Measurements from ENCODE around the gene ACVR1B. TPM values are rescaled to one million over a fixed set of nuclear protein-coding genes. Genes with fewer than 3 reads are reported as not detected.

ACVR1B gene
- total and polyA plus RNA-seq, 2 experiments from 2014 or later: 2.4 to 7.5 TPM

DNA sequence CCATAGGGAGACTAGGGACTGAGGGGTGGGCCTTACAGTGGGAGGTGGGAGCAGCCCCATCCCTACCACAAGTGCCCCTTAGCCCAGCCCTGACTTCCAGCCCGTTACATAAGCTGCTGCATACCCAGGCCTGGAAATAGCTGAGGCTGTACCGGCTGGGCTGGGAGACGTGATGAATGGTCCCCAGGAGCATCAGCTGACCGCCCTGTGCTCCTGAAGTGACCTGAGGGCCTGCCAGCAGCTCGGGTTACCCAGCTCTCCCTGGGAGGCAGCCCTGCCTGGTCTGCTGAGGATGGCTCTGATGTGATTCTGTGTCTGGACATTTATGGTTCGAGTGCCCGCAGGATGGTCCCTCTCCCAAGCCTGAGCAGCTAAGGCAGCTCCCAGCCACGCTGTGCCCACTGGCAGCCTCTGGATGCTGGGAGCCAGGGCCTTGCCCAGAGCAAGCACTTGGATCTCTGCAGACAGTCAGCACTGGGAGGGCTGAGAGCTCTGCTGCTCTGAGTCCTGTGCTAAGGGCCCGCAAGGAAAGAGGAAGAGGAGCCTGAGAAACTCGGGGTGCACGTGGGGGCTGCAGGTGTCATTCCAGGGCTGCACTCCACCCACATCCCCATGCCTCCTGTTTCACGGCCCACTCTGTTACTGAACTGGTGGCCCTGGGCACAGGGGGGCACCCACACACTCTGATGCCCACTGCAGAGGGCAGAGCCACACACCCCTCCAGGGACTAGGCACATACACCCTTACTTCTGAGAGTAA, 75.8 kb downstream of the ACVR1B start (continued):
- no peak for TF ChIP-seq POLR2AphosphoS5 (IDR thresholded peaks at IDR 0.05; ENCODE audit: low read depth)
- TF ChIP-seq ZNF331 (CRISPR knock-in tag; IDR thresholded peaks at IDR 0.05; ENCODE audit: low read depth): no peak
- no peak for TF ChIP-seq EZH2 (IDR thresholded peaks at IDR 0.05; ENCODE audit: low read depth, unreplicated experiment)
- TF ChIP-seq, protein P1, sequence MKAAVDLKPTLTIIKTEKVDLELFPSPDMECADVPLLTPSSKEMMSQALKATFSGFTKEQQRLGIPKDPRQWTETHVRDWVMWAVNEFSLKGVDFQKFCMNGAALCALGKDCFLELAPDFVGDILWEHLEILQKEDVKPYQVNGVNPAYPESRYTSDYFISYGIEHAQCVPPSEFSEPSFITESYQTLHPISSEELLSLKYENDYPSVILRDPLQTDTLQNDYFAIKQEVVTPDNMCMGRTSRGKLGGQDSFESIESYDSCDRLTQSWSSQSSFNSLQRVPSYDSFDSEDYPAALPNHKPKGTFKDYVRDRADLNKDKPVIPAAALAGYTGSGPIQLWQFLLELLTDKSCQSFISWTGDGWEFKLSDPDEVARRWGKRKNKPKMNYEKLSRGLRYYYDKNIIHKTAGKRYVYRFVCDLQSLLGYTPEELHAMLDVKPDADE (IDR thresholded peaks at IDR 0.05): no peak
- no peak for TF ChIP-seq STAT1 (IDR thresholded peaks at IDR 0.05; ENCODE audit: unreplicated experiment)

DNA sequence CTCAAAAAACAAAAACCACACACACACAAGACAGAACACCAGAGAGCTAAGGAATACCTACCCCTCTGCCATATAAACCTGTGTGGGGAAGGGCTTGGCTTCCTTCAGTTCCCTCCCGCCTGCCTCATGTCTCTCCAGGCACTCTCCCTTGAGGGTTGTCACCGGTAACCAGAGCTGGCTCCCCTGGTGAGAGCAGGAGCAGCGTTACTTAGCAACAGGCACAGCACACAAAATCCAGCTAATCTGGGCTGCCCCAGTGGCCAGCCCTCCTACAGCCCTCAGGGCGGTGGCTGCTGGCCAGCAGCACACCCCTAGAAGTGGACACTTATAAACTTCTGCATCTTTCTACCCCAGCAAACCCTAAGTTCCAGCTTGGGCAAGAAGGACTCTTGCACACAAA, 78.2 kb downstream of the ACVR1B start:
- Histone ChIP-seq H3K4me1 (ENCODE audit: insufficient read depth) (peaks cover 19% of the 10 kb centered on the region), H3K27ac (ENCODE audit: low read depth) (no peak overlapping the region), H4K20me1 (replicated peaks; ENCODE audit: insufficient read depth) (no peaks in the 10 kb centered on the region), H3K4me3 (no peak overlapping the region), H2AFZ (no peak overlapping the region), H3F3A (replicated peaks; ENCODE audit: low read depth) (peaks cover 1% of the 10 kb centered on the region; the same call in 1 of the 2 replicates), H3K36me3 (ENCODE audit: insufficient read depth) (no peaks in the 10 kb centered on the region), H3K9me2 (ENCODE audit: insufficient read depth) (no peaks in the 10 kb centered on the region), H3K79me2 (replicated peaks; ENCODE audit: insufficient read depth) (no peaks in the 10 kb centered on the region), H3K4me2 (peak overlapping the region; percentile 38; the same call in 1 of the 2 replicates), H3K27me3 (ENCODE audit: insufficient read depth) (peaks cover 19% of the 10 kb centered on the region)
- Mint-ChIP-seq H3K36me3 (ENCODE audit: low read depth) (no peaks in the 10 kb centered on the region), H3K4me3 (no peak overlapping the region; the same call in 2 of the 3 replicates), H3K27me3 (ENCODE audit: insufficient read depth, low read depth, poor library complexity) (peaks cover 38% of the 10 kb centered on the region), H3K27ac (no peak overlapping the region), H3K4me1 (peaks cover 31% of the 10 kb centered on the region), H3K9me3 (no peaks in the 10 kb centered on the region)
- peak; percentile 94 for DNase-seq (ENCODE audit: low spot score)
- peak; percentile 51 for ATAC-seq
- TF ChIP-seq, protein P2, sequence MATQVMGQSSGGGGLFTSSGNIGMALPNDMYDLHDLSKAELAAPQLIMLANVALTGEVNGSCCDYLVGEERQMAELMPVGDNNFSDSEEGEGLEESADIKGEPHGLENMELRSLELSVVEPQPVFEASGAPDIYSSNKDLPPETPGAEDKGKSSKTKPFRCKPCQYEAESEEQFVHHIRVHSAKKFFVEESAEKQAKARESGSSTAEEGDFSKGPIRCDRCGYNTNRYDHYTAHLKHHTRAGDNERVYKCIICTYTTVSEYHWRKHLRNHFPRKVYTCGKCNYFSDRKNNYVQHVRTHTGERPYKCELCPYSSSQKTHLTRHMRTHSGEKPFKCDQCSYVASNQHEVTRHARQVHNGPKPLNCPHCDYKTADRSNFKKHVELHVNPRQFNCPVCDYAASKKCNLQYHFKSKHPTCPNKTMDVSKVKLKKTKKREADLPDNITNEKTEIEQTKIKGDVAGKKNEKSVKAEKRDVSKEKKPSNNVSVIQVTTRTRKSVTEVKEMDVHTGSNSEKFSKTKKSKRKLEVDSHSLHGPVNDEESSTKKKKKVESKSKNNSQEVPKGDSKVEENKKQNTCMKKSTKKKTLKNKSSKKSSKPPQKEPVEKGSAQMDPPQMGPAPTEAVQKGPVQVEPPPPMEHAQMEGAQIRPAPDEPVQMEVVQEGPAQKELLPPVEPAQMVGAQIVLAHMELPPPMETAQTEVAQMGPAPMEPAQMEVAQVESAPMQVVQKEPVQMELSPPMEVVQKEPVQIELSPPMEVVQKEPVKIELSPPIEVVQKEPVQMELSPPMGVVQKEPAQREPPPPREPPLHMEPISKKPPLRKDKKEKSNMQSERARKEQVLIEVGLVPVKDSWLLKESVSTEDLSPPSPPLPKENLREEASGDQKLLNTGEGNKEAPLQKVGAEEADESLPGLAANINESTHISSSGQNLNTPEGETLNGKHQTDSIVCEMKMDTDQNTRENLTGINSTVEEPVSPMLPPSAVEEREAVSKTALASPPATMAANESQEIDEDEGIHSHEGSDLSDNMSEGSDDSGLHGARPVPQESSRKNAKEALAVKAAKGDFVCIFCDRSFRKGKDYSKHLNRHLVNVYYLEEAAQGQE (IDR thresholded peaks at IDR 0.05; ENCODE audit: unreplicated experiment): no peak
- TF ChIP-seq STAT1 (IDR thresholded peaks at IDR 0.05; ENCODE audit: unreplicated experiment) (no peak), POLR2AphosphoS5 (IDR thresholded peaks at IDR 0.05; ENCODE audit: low read depth) (no peak), EZH2phosphoT487 (IDR thresholded peaks at IDR 0.05; ENCODE audit: unreplicated experiment) (no peak), ZNF331 (CRISPR knock-in tag; IDR thresholded peaks at IDR 0.05; ENCODE audit: low read depth) (no peak)
- TF ChIP-seq, protein P1 (IDR thresholded peaks at IDR 0.05): no peak
- TF ChIP-seq, protein P3, sequence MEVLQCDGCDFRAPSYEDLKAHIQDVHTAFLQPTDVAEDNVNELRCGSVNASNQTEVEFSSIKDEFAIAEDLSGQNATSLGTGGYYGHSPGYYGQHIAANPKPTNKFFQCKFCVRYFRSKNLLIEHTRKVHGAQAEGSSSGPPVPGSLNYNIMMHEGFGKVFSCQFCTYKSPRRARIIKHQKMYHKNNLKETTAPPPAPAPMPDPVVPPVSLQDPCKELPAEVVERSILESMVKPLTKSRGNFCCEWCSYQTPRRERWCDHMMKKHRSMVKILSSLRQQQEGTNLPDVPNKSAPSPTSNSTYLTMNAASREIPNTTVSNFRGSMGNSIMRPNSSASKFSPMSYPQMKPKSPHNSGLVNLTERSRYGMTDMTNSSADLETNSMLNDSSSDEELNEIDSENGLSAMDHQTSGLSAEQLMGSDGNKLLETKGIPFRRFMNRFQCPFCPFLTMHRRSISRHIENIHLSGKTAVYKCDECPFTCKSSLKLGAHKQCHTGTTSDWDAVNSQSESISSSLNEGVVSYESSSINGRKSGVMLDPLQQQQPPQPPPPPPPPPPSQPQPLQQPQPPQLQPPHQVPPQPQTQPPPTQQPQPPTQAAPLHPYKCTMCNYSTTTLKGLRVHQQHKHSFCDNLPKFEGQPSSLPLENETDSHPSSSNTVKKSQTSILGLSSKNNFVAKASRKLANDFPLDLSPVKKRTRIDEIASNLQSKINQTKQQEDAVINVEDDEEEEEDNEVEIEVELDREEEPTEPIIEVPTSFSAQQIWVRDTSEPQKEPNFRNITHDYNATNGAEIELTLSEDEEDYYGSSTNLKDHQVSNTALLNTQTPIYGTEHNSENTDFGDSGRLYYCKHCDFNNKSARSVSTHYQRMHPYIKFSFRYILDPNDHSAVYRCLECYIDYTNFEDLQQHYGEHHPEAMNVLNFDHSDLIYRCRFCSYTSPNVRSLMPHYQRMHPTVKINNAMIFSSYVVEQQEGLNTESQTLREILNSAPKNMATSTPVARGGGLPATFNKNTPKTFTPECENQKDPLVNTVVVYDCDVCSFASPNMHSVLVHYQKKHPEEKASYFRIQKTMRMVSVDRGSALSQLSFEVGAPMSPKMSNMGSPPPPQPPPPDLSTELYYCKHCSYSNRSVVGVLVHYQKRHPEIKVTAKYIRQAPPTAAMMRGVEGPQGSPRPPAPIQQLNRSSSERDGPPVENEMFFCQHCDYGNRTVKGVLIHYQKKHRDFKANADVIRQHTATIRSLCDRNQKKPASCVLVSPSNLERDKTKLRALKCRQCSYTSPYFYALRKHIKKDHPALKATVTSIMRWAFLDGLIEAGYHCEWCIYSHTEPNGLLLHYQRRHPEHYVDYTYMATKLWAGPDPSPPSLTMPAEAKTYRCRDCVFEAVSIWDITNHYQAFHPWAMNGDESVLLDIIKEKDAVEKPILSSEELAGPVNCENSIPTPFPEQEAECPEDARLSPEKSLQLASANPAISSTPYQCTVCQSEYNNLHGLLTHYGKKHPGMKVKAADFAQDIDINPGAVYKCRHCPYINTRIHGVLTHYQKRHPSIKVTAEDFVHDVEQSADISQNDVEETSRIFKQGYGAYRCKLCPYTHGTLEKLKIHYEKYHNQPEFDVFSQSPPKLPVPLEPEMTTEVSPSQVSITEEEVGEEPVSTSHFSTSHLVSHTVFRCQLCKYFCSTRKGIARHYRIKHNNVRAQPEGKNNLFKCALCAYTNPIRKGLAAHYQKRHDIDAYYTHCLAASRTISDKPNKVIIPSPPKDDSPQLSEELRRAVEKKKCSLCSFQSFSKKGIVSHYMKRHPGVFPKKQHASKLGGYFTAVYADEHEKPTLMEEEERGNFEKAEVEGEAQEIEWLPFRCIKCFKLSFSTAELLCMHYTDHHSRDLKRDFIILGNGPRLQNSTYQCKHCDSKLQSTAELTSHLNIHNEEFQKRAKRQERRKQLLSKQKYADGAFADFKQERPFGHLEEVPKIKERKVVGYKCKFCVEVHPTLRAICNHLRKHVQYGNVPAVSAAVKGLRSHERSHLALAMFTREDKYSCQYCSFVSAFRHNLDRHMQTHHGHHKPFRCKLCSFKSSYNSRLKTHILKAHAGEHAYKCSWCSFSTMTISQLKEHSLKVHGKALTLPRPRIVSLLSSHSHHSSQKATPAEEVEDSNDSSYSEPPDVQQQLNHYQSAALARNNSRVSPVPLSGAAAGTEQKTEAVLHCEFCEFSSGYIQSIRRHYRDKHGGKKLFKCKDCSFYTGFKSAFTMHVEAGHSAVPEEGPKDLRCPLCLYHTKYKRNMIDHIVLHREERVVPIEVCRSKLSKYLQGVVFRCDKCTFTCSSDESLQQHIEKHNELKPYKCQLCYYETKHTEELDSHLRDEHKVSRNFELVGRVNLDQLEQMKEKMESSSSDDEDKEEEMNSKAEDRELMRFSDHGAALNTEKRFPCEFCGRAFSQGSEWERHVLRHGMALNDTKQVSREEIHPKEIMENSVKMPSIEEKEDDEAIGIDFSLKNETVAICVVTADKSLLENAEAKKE (CRISPR knock-in tag; IDR thresholded peaks at IDR 0.05): no peak
- TF ChIP-seq, protein P4, sequence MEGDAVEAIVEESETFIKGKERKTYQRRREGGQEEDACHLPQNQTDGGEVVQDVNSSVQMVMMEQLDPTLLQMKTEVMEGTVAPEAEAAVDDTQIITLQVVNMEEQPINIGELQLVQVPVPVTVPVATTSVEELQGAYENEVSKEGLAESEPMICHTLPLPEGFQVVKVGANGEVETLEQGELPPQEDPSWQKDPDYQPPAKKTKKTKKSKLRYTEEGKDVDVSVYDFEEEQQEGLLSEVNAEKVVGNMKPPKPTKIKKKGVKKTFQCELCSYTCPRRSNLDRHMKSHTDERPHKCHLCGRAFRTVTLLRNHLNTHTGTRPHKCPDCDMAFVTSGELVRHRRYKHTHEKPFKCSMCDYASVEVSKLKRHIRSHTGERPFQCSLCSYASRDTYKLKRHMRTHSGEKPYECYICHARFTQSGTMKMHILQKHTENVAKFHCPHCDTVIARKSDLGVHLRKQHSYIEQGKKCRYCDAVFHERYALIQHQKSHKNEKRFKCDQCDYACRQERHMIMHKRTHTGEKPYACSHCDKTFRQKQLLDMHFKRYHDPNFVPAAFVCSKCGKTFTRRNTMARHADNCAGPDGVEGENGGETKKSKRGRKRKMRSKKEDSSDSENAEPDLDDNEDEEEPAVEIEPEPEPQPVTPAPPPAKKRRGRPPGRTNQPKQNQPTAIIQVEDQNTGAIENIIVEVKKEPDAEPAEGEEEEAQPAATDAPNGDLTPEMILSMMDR (conservative IDR thresholded peaks at IDR 0.05; ENCODE audit: low read depth in 2 of 2): no peak

All from GM23338 (cell line).